ENCODE data around the gene IZUMO1R. TPM values are rescaled to one million over a fixed set of nuclear protein-coding genes. Genes with fewer than 3 reads are reported as not detected.
"Not testable (repeated sequence)": the region's sequence is repeated elsewhere in the genome, so short reads cannot be mapped to it uniquely, and the experiment has no call there.

IZUMO1R gene
- not detected in 2 replicates for total RNA-seq (ENCODE audit: low replicate concordance)

- TF ChIP-seq, protein P1, sequence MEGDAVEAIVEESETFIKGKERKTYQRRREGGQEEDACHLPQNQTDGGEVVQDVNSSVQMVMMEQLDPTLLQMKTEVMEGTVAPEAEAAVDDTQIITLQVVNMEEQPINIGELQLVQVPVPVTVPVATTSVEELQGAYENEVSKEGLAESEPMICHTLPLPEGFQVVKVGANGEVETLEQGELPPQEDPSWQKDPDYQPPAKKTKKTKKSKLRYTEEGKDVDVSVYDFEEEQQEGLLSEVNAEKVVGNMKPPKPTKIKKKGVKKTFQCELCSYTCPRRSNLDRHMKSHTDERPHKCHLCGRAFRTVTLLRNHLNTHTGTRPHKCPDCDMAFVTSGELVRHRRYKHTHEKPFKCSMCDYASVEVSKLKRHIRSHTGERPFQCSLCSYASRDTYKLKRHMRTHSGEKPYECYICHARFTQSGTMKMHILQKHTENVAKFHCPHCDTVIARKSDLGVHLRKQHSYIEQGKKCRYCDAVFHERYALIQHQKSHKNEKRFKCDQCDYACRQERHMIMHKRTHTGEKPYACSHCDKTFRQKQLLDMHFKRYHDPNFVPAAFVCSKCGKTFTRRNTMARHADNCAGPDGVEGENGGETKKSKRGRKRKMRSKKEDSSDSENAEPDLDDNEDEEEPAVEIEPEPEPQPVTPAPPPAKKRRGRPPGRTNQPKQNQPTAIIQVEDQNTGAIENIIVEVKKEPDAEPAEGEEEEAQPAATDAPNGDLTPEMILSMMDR (IDR thresholded peaks at IDR 0.05; ENCODE audit: insufficient read depth, low read length): no peak
- peak within 1 kb of the TSS; percentile 1 for H3K4me3 ChIP-seq (ENCODE audit: low read depth, low read length)
- peak; percentile 67 for DNase-seq (ENCODE audit: low read depth)
Observed at GRCh38 chr11:94303966-94304958, at the start of gene IZUMO1R. IZUMO1R (plus strand) TSS chr11:94304580; CDS start chr11:94305637, 1,057 bp downstream.

DNA sequence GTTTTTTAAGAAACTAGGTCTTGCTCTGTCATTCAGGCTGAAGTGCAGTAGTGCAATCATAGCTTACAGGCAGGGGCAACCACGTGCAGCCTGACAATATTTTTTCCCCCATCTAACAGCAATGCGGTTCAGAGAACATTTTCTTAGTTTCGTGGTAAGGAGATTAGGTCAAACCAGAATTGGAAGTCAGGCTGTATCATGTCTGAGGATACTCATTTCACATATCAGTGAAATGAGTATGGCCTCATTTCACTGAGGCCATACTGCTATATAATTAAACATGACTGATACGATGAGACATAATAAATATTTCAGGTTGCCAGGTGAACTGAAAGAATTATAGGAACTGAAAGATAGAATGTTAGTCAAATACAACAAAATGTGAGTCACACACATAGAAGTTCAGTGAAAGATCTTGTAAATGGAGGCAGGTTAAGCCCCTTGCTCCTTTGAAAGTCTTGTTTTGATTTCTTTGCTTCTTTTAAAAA, 32.5 kb upstream of the IZUMO1R start:
- DNase-seq (ENCODE audit: low read depth): no peak
- TF ChIP-seq, protein P1 (IDR thresholded peaks at IDR 0.05; ENCODE audit: insufficient read depth, low read length): no peak
- H3K4me3 ChIP-seq (ENCODE audit: low read depth, low read length): no peak overlapping the region

GRCh38 chr11:94272738-94273313, 31.6 kb upstream of the IZUMO1R start:
- DNase-seq (ENCODE audit: low read depth): no peak
- H3K4me3 ChIP-seq (ENCODE audit: low read depth, low read length): no peak overlapping the region
- TF ChIP-seq, protein P1 (IDR thresholded peaks at IDR 0.05; ENCODE audit: insufficient read depth, low read length): no peak

GRCh38 chr11:94275961-94276360, 28.4 kb upstream of the IZUMO1R start:
- DNase-seq (ENCODE audit: low read depth): no peak
- TF ChIP-seq, protein P1 (IDR thresholded peaks at IDR 0.05; ENCODE audit: insufficient read depth, low read length): no peak

DNA sequence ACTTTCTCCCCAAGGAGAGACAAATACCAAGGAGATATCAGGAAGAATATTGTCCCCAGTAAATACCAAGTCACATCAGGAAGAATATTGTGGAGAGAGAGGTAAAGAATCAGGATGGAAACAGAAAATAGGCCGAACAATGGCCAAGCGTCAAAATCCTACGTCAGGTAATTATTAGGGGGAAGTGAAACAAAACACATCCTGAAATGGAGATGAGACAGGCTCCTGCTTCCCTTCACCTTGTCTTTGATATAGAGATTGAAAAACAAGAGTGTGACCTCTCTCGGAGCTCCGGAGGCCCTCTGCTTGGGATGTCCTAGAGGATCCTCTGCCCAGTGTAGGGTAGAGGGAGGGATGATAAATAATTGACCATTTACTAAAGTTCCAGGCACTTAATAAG, 27.4 kb upstream of the IZUMO1R start:
- TF ChIP-seq, protein P1 (IDR thresholded peaks at IDR 0.05; ENCODE audit: insufficient read depth, low read length): no peak

More at GRCh38 chr11:94275961-94276360, 28.4 kb upstream of the IZUMO1R start:
- no peak overlapping the region for H3K4me3 ChIP-seq (ENCODE audit: low read depth, low read length)

DNA sequence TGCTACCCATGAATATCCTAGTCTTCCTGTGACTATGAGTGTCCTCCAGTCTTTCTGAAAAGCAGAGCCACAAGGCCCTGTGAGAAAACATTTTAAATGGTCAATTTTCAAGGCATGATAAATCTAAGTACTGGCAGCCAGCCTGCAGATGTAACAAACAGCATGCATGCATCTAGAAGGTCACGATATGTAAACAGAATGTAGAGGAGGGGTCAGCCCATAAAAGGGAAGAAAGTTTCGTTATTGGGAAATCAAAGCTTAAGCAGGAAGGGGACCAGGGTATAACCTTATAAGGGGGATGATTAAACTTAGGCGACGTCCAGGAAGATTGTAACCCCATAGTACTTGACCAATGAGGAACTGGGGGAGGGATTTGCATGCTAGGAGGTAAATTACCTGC, 26.2 kb upstream of the IZUMO1R start:
- DNase-seq (ENCODE audit: low read depth); H3K4me3 ChIP-seq (ENCODE audit: low read depth, low read length): not testable (repeated sequence)

More for the DNA sequence above, 27.4 kb upstream of the IZUMO1R start:
- DNase-seq (ENCODE audit: low read depth): no peak
- H3K4me3 ChIP-seq (ENCODE audit: low read depth, low read length): no peak overlapping the region

DNA sequence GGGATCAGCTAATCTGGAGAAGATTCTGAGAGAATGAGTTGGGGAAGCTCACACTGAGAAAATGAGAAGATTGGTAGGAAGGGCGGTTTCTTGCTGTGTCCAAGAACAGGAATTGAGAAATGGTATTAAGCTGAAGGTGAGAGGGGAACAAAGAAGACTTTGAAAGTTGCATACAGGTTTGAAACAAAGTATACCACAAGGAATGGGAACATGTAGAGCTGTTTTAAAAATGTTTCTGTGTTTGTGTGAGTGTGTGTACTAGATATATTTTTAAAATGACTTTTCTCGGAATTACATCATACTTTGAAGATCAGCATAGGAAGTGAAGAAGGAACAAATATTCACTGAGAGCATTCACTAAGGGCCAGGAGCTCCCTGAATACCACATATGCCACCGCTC, 24.4 kb upstream of the IZUMO1R start:
- H3K4me3 ChIP-seq (ENCODE audit: low read depth, low read length): no peak overlapping the region
- no peak for DNase-seq (ENCODE audit: low read depth)
- TF ChIP-seq, protein P1 (IDR thresholded peaks at IDR 0.05; ENCODE audit: insufficient read depth, low read length): no peak

All from fibroblast of the aortic adventitia (primary cell).